Sciatic nerve (tissue), 1 donor: ENCODE results near the gene DBX1. TPM values are rescaled to one million over a fixed set of nuclear protein-coding genes. Genes with fewer than 3 reads are reported as not detected.

Experiments used
- total RNA-seq: library from RNA; stranded (reverse); fragmentation: NEBNext Ultra II Directional; extraction: Animal tissue kit (Norgen Biotek cat#: 25700); gene quantifications from one replicate; pipeline ENCODE4 v1.2.1, GENCODE V29; 2021
- donor health status: DM: no; HTN: no; CAD: no.

DBX1 gene
- total RNA-seq, 1 donor from 2014 or later = not detected

Other genes starting within 250 kb of the DBX1 start
- 26.5 TPM for gene HTATIP2, start 203.2 kb upstream of the DBX1 start, total RNA-seq
- 15.1 TPM for gene PRMT3, start 227.2 kb upstream of the DBX1 start, total RNA-seq